ENCODE results near the gene LRMDA.

DNA sequence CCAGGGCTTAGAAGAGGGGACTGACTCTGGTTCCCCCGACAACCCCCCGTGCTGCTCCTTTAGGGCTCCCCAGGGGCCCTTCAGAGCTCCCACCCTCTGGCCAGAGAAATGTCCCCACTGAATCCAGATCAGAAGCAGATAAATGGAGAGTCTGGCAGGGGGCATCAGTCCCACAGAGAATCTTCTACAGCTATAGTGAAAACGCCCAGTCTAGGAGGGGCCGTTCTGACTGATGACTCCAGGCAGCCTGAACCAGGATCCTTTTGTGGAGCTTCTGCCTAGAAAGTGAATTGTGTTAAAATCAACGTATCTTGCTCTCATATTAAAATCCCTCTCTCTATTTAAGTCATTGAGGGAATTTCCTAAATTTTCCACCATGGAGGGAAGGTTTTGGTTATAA lies 471.4 kb downstream of the LRMDA start:
- TF ChIP-seq, protein P1, sequence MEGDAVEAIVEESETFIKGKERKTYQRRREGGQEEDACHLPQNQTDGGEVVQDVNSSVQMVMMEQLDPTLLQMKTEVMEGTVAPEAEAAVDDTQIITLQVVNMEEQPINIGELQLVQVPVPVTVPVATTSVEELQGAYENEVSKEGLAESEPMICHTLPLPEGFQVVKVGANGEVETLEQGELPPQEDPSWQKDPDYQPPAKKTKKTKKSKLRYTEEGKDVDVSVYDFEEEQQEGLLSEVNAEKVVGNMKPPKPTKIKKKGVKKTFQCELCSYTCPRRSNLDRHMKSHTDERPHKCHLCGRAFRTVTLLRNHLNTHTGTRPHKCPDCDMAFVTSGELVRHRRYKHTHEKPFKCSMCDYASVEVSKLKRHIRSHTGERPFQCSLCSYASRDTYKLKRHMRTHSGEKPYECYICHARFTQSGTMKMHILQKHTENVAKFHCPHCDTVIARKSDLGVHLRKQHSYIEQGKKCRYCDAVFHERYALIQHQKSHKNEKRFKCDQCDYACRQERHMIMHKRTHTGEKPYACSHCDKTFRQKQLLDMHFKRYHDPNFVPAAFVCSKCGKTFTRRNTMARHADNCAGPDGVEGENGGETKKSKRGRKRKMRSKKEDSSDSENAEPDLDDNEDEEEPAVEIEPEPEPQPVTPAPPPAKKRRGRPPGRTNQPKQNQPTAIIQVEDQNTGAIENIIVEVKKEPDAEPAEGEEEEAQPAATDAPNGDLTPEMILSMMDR (optimal IDR thresholded peaks at IDR 0.05 in 1 of 3, IDR thresholded peaks at IDR 0.05 in 1 of 3, conservative IDR thresholded peaks at IDR 0.05 in 1 of 3; ENCODE audit: extremely low read depth in 1 of 3, insufficient read depth in 2 of 3, low read length in 3 of 3): no peak
- no peak for TF ChIP-seq EZH2 (IDR thresholded peaks at IDR 0.05; ENCODE audit: low read length)

Measured in keratinocyte (primary cell).